GM19395 (cell line): Measurements from ENCODE around the gene CABP4.
"Not testable (repeated sequence)": the region's sequence is repeated elsewhere in the genome, so short reads cannot be mapped to it uniquely, and the experiment has no call there.

Experiments used
- ATAC-seq: cut with Tn5 transposase; IDR thresholded peaks from one replicate; pipeline ENCODE4 v1.9.1; 2021; ENCODE audit warnings: mild to moderate bottlenecking, moderate library complexity; ENCODE audit not compliant: unreplicated experiment

The CABP4 gene

GRCh38 chr11:67418476-67419281 is 36.5 kb upstream of the CABP4 start:
- ATAC-seq = no peak

GRCh38 chr11:67419325-67420049 is 35.7 kb upstream of the CABP4 start:
- no peak for ATAC-seq

- ATAC-seq = no peak
These were observed 35.0 kb upstream of the CABP4 start for GRCh38 chr11:67420147-67420645.

- ATAC-seq = peak; percentile 75
These were observed 34.3 kb upstream of the CABP4 start for GRCh38 chr11:67420646-67421429.

GRCh38 chr11:67421430-67422031 is 33.6 kb upstream of the CABP4 start:
- no peak for ATAC-seq

- ATAC-seq = no peak
These were observed 32.3 kb upstream of the CABP4 start for GRCh38 chr11:67422891-67423290.

GRCh38 chr11:67423466-67423865 is 31.7 kb upstream of the CABP4 start:
- ATAC-seq = no peak

- no peak for ATAC-seq
These were observed 31.1 kb upstream of the CABP4 start for GRCh38 chr11:67423891-67424613.

- not testable (repeated sequence) for ATAC-seq
These were observed 27.7 kb upstream of the CABP4 start for GRCh38 chr11:67427364-67427859.

- ATAC-seq = peak; percentile 70
These were observed 26.8 kb upstream of the CABP4 start, which contains the start of gene RPS6KB2 for GRCh38 chr11:67428052-67429001. Gene RPS6KB2, plus strand, starts transcription at chr11:67428494. Its CDS starts 52 bp downstream, at chr11:67428546.

GRCh38 chr11:67429038-67429668 is 26.0 kb upstream of the CABP4 start:
- no peak for ATAC-seq

GRCh38 chr11:67429722-67430121 is 25.4 kb upstream of the CABP4 start:
- no peak for ATAC-seq

GRCh38 chr11:67431346-67432249 is 23.6 kb upstream of the CABP4 start:
- ATAC-seq = no peak

GRCh38 chr11:67432655-67433349 is 22.4 kb upstream of the CABP4 start:
- ATAC-seq = no peak

- no peak for ATAC-seq
These were observed 21.4 kb upstream of the CABP4 start for GRCh38 chr11:67433536-67434394.

- ATAC-seq = no peak
These were observed 20.7 kb upstream of the CABP4 start for GRCh38 chr11:67434395-67434881.
